PC-9 (cell line): ENCODE results near the gene IRAK2. TPM values are rescaled to one million over a fixed set of nuclear protein-coding genes. Genes with fewer than 3 reads are reported as not detected.
"Not testable (repeated sequence)": the region's sequence is repeated elsewhere in the genome, so short reads cannot be mapped to it uniquely, and the experiment has no call there.

ENCODE experiments used
- BruUV-seq: library from RNA; stranded (reverse); fragments of 400-500 nt; replicated peaks from 2 replicates; lab custom pipeline; 2021; lab: Mats Ljungman, UMichigan
- CTCF ChIA-PET: fragments of 300-600 bp; sonication (Branson Sonifier 250); formaldehyde crosslinking; loops from one replicate; lab custom pipeline; 2022; ENCODE audit warnings: antibody characterized with exemption; lab: Charles Lee
- POLR2A ChIA-PET: fragments of 300-600 bp; sonication (Branson Sonifier 250); formaldehyde crosslinking; loops from one replicate; lab custom pipeline; 2022; ENCODE audit warnings: antibody characterized with exemption; ENCODE audit not compliant: unreplicated experiment; lab: Charles Lee
- DNase-seq, 2 experiments: peaks; one replicate each; pipeline versions ENCODE4 v3.0.0 to v3.0.0-alpha.2; 2015 to 2022; ENCODE audit warnings: mixed read lengths in 1 of 2
- H2AFZ ChIP-seq: fragments of 200-600 bp; sonication (generic); 2 replicates; pipeline ENCODE4 v1.8.1; 2017; ENCODE audit warnings: antibody characterized with exemption
- H3F3A ChIP-seq: fragments of 200-600 bp; sonication (generic); 2 replicates; pipeline ENCODE4 v1.8.1; 2017; ENCODE audit warnings: antibody characterized with exemption, mild to moderate bottlenecking, low read depth; ENCODE audit not compliant: insufficient read depth
- H3K27ac ChIP-seq: fragments of 200-600 bp; sonication (generic); 2 replicates; pipeline ENCODE4 v1.6.1; 2016; ENCODE audit warnings: mixed run types
- H3K27me3 ChIP-seq: fragments of 200-600 bp; sonication (generic); 2 replicates; pipeline ENCODE4 v1.6.1; 2016; ENCODE audit warnings: low read depth, mixed run types; ENCODE audit not compliant: insufficient read depth
- H3K36me3 ChIP-seq: fragments of 200-600 bp; sonication (generic); 2 replicates; pipeline ENCODE4 v1.6.1; 2016; ENCODE audit warnings: low read depth, mixed run types
- H3K4me1 ChIP-seq: fragments of 200-600 bp; sonication (generic); replicated peaks from 2 replicates; pipeline ENCODE4 v1.6.1; 2016; ENCODE audit warnings: mixed run types; ENCODE audit not compliant: insufficient read depth
- H3K4me2 ChIP-seq: fragments of 200-600 bp; sonication (generic); 2 replicates; pipeline ENCODE4 v1.6.1; 2017; ENCODE audit warnings: mixed run types
- H3K4me3 ChIP-seq: fragments of 200-600 bp; sonication (generic); 2 replicates; pipeline ENCODE4 v1.6.1; 2016; ENCODE audit warnings: mixed run types
- H3K79me2 ChIP-seq: fragments of 200-600 bp; sonication (generic); 2 replicates; pipeline ENCODE4 v1.6.1; 2017; ENCODE audit warnings: low read depth, mixed run types
- H3K9me2 ChIP-seq: fragments of 200-600 bp; sonication (generic); 2 replicates; pipeline ENCODE4 v1.8.1; 2017; ENCODE audit warnings: mild to moderate bottlenecking; ENCODE audit not compliant: insufficient read depth
- H3K9me3 ChIP-seq: fragments of 200-600 bp; sonication (generic); 2 replicates; pipeline ENCODE4 v1.8.1; 2016; ENCODE audit warnings: low read depth; ENCODE audit not compliant: insufficient read depth
- H4K20me1 ChIP-seq: fragments of 200-600 bp; sonication (generic); 2 replicates; pipeline ENCODE4 v1.8.1; 2017; ENCODE audit not compliant: insufficient read depth
- EZH2 ChIP-seq: fragments of 200-600 bp; sonication (generic); IDR thresholded peaks from 2 replicates; pipeline ENCODE4 v1.8.0; 2017; ENCODE audit warnings: antibody characterized with exemption, low read depth
- intact Hi-C: fragments of 100-400 bp; cut with micrococcal nuclease; formaldehyde crosslinking; loops from one replicate; pipeline ENCODE4 v1.10.0; 2022; ENCODE audit not compliant: unreplicated experiment
- total RNA-seq: library from RNA; stranded (reverse); gene quantifications from 2 replicates; pipeline ENCODE4 v1.2.3, GENCODE V29; 2021
- TF ChIP-seq, protein P1 (sequence below): fragments of 200-600 bp; sonication (generic); conservative IDR thresholded peaks from 2 replicates; pipeline ENCODE4 v1.6.1; 2017; ENCODE audit warnings: mixed run types, antibody characterized with exemption, mild to moderate bottlenecking, moderate library complexity

IRAK2 gene
- total RNA-seq, 1 experiment from 2014 or later, result 2.7 TPM

DNA sequence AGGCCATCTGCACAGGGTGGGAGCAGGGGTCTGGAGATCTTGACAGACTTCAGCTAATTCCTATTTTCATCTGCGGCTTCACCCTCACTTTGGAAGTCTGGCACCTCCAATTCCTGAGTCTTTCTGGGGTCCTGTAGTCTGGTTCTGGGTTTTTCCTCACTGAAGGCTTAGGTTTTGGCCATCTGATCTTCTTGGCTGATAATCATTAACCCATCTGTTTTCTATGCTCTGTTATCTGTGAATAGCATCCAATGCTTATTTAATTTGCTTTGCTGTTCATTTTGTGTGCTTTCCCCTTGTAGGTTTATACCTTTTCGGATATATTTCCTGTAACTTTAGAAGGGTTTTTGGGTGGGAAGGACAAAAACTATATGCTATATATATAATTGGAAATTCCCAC lies 101.1 kb downstream of the IRAK2 start:
- H3K4me2 ChIP-seq, result no peak overlapping the region
- no peak overlapping the region for H2AFZ ChIP-seq
- peaks cover 27% of the 10 kb centered on the region for H4K20me1 ChIP-seq
- no peaks in the 10 kb centered on the region for H3K9me2 ChIP-seq
- no peak for TF ChIP-seq EZH2
- TF ChIP-seq, protein P1, sequence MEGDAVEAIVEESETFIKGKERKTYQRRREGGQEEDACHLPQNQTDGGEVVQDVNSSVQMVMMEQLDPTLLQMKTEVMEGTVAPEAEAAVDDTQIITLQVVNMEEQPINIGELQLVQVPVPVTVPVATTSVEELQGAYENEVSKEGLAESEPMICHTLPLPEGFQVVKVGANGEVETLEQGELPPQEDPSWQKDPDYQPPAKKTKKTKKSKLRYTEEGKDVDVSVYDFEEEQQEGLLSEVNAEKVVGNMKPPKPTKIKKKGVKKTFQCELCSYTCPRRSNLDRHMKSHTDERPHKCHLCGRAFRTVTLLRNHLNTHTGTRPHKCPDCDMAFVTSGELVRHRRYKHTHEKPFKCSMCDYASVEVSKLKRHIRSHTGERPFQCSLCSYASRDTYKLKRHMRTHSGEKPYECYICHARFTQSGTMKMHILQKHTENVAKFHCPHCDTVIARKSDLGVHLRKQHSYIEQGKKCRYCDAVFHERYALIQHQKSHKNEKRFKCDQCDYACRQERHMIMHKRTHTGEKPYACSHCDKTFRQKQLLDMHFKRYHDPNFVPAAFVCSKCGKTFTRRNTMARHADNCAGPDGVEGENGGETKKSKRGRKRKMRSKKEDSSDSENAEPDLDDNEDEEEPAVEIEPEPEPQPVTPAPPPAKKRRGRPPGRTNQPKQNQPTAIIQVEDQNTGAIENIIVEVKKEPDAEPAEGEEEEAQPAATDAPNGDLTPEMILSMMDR, result no peak
- H3K27me3 ChIP-seq, result no peaks in the 10 kb centered on the region
- no peak overlapping the region for H3K4me3 ChIP-seq
- H3K36me3 ChIP-seq, result peaks cover 36% of the 10 kb centered on the region
- no peaks in the 10 kb centered on the region for H3K9me3 ChIP-seq
- H3K79me2 ChIP-seq, result peaks cover 31% of the 10 kb centered on the region
- intact Hi-C loops, result no loop called here
- no peaks in the 10 kb centered on the region for H3K4me1 ChIP-seq
- CTCF ChIA-PET, result no interaction called here
- no TSS peak for BruUV-seq
- POLR2A ChIA-PET, result no interaction called here
- H3K27ac ChIP-seq, result no peak overlapping the region
- no peak for DNase-seq
- H3F3A ChIP-seq, result 0 out of 2 replicates have a peak, but pooled peaks cover 3% of the 10 kb centered on the region

DNA sequence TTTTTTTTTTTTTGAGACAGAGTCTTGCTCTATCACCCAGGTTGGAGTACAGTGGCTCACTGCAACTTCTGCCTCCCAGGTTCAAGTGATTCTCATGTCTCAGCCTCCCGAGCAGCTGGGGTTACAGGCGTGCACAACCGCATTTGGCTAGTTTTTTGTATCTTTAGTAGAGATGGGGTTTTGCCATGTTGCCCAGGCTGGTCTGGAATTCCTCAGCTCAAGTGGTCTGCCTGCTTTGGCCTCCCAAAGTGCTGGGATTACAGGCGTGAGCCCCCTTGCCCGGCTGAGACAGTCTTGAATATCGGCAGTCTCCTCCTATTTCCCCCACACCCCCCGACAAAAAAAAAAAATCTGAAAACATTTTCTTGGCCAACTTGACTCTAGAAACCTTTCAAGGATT lies 102.2 kb downstream of the IRAK2 start:
- H4K20me1 ChIP-seq, result peaks cover 30% of the 10 kb centered on the region

DNA sequence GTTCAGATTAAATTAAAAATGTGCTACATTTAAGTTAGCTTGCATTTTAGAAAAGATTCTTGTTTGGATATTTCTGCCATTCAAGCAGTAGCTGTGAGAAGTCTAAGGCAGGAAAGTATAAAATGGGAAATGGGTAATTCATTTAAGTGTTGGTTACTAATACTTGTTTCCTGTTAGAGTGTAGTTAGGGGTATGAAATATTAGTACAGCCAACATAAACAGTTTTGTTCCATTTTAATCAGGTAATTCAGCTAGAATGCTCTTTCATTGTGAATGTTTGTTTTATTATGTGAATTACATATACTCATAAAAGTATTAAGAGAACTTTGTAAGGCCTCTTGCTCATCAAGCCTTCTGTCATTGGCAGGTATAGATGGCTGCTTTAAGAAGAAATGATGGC lies 103.4 kb downstream of the IRAK2 start:
- H4K20me1 ChIP-seq, result peaks cover 33% of the 10 kb centered on the region
- H3K4me2 ChIP-seq, result no peak overlapping the region

More for the DNA sequence above, 102.2 kb downstream of the IRAK2 start:
- BruUV-seq, H3K27me3 ChIP-seq, H3K4me2 ChIP-seq, DNase-seq, POLR2A ChIA-PET, H3K4me1 ChIP-seq, H3K9me2 ChIP-seq, H2AFZ ChIP-seq, CTCF ChIA-PET, intact Hi-C loops, H3K9me3 ChIP-seq, H3K4me3 ChIP-seq, H3K27ac ChIP-seq, H3F3A ChIP-seq: not testable (repeated sequence)
- H3K79me2 ChIP-seq, result peaks cover 36% of the 10 kb centered on the region
- H3K36me3 ChIP-seq, result peaks cover 39% of the 10 kb centered on the region

More for the DNA sequence above, 103.4 kb downstream of the IRAK2 start:
- peaks cover 37% of the 10 kb centered on the region for H3K36me3 ChIP-seq
- no TSS peak for BruUV-seq
- no peak overlapping the region for H3K27ac ChIP-seq
- no peak for DNase-seq
- H3F3A ChIP-seq, result no peaks in the 10 kb centered on the region
- no peaks in the 10 kb centered on the region for H3K4me1 ChIP-seq
- no peak for TF ChIP-seq EZH2
- TF ChIP-seq, protein P1, result no peak
- CTCF ChIA-PET, result no interaction called here
- intact Hi-C loops, result no loop called here
- peaks cover 43% of the 10 kb centered on the region for H3K79me2 ChIP-seq
- H3K9me3 ChIP-seq, result no peaks in the 10 kb centered on the region
- H3K9me2 ChIP-seq, result no peaks in the 10 kb centered on the region
- H3K27me3 ChIP-seq, result no peaks in the 10 kb centered on the region
- POLR2A ChIA-PET, result no interaction called here
- no peak overlapping the region for H2AFZ ChIP-seq
- no peak overlapping the region for H3K4me3 ChIP-seq
